ENCODE data around the gene ACBD6.

Gene ACBD6

DNA sequence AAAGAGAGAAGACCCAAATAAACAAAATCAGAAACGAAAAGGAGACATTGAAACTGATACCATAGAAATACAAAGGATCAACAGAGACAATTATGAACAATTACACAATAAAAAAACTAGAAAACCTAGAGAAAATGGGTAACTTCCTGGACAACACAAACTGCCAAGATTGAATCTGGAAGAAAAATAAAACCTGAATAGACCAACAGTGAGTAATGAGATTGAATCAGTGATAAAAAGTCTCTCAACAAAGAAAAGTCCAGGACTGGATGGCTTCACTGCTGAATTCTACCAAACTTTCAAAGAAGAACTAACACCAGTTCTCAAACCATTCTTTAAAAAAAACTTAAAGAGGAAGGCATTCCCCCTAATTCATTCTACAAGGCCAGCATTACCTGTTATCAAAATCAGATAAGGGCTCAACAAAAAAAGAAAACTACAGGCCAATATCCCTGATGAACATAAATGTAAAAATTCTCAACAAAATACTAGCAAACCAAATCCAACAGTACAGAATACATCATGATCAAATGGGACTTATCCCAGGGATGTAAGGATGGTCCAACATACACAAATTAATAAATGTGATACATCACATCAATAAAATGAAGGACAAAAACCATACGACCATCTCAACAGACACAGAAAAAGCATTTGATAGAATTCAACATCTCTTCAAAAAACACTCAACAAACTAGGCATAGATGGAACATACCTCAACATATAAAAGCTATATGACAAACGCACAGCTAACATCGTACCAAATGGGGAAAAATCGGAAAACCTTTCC lies 119.9 kb downstream of the ACBD6 start:
- Histone ChIP-seq H3K4me2 (no peak overlapping the region), H3K4me3 (no peak overlapping the region), H4K20me1 (no peaks in the 10 kb centered on the region), H3K27ac (no peak overlapping the region), H3K36me3 (peaks cover 39% of the 10 kb centered on the region), H3K9ac (no peak overlapping the region), H3K27me3 (no peaks in the 10 kb centered on the region), H3K9me3 (peaks cover 93% of the 10 kb centered on the region), H3K4me1 (no peaks in the 10 kb centered on the region)
- TF ChIP-seq Cebpa-rat (IDR thresholded peaks at IDR 0.05): no peak

- Histone ChIP-seq H3K36me3 (peaks cover 41% of the 10 kb centered on the region), H4K20me1 (no peaks in the 10 kb centered on the region), H3K27me3 (no peaks in the 10 kb centered on the region), H3K9ac (no peak overlapping the region), H3K4me1 (no peaks in the 10 kb centered on the region), H3K4me3 (no peak overlapping the region), H3K4me2 (no peak overlapping the region), H3K27ac (no peak overlapping the region), H3K9me3 (peaks cover 86% of the 10 kb centered on the region)
- TF ChIP-seq Cebpa-rat (IDR thresholded peaks at IDR 0.05): no peak
Observed at GRCh38 chr1:180381184-180381580, 121.2 kb downstream of the ACBD6 start.

DNA sequence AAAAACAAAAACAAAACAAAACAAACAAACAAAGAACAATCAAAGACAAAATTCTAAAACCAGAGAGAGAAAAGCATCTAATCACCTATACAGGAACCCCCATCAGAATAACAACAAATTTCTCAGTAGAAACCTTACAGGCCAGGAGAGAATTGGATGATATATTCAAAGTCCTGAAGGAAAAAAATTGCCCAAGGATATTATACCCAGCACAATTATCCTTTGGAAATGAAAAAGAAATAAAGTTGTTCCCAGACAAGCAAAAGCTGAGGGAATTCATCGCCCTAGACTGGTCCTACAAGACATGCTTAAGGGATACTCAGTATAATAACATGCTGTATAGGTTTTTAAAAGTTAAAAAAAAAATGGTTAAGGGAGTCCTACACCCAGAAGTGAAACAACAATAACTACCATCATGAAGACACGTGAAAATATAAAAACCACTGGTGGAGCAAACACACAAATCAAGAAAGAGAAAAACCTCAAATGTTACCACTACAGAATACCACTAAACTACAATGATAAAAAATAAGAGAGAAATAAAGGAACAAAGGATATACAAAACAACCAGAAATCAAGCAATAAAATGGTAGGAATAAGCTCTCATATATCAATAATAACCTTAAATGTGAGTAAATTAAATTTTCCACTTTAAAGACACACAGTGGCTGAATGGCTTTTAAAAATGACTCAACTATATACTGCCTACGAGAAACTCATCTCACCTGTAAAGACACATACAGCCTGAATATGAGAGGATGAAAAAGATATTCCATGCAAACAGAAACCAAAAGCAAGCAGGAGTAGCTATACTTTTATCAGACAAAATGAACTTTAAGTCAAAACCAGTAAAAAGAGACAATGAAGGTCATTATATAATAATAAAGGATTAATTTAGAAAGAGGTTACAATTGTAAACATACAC lies 121.9 kb downstream of the ACBD6 start:
- Histone ChIP-seq H3K9me3 (peaks cover 79% of the 10 kb centered on the region), H3K27me3 (no peaks in the 10 kb centered on the region), H4K20me1 (no peaks in the 10 kb centered on the region; the same call in 1 of the 2 replicates), H3K4me2 (no peak overlapping the region), H3K9ac (no peak overlapping the region), H3K27ac (no peak overlapping the region), H3K4me1 (no peaks in the 10 kb centered on the region), H3K36me3 (peaks cover 36% of the 10 kb centered on the region), H3K4me3 (0 out of 2 replicates have a peak overlapping the region, but pooled peaks have one; percentile 15)
- TF ChIP-seq Cebpa-rat (IDR thresholded peaks at IDR 0.05): no peak

- no peaks in the 10 kb centered on the region for H3K4me1 ChIP-seq
- no peak overlapping the region for H3K4me3 ChIP-seq
- no peak overlapping the region for H3K9ac ChIP-seq
- H3K4me2 ChIP-seq: no peak overlapping the region
- H3K27me3 ChIP-seq: no peaks in the 10 kb centered on the region
- H3K27ac ChIP-seq: no peak overlapping the region
- H3K36me3 ChIP-seq: peaks cover 30% of the 10 kb centered on the region
- peaks cover 7% of the 10 kb centered on the region; the same call in 1 of the 2 replicates for H4K20me1 ChIP-seq
- H3K9me3 ChIP-seq: peaks cover 47% of the 10 kb centered on the region
- no peak for TF ChIP-seq Cebpa-rat (IDR thresholded peaks at IDR 0.05)
Observed at GRCh38 chr1:180376800-180377199, 125.6 kb downstream of the ACBD6 start.

GRCh38 chr1:180376253-180376652 lies 126.1 kb downstream of the ACBD6 start:
- peaks cover 30% of the 10 kb centered on the region for H3K36me3 ChIP-seq
- no peak overlapping the region for H3K4me3 ChIP-seq
- no peak overlapping the region for H3K9ac ChIP-seq
- H3K27ac ChIP-seq: no peak overlapping the region
- H3K4me2 ChIP-seq: no peak overlapping the region
- peaks cover 42% of the 10 kb centered on the region for H3K9me3 ChIP-seq
- H3K27me3 ChIP-seq: no peaks in the 10 kb centered on the region
- H4K20me1 ChIP-seq: peaks cover 7% of the 10 kb centered on the region; the same call in 1 of the 2 replicates
- no peak for TF ChIP-seq Cebpa-rat (IDR thresholded peaks at IDR 0.05)
- H3K4me1 ChIP-seq: no peaks in the 10 kb centered on the region

GRCh38 chr1:180372728-180373127 lies 129.6 kb downstream of the ACBD6 start:
- H3K4me1 ChIP-seq: no peaks in the 10 kb centered on the region
- H3K27me3 ChIP-seq: no peaks in the 10 kb centered on the region
- H3K4me2 ChIP-seq: no peak overlapping the region
- H3K9me3 ChIP-seq: peaks cover 9% of the 10 kb centered on the region
- H3K27ac ChIP-seq: no peak overlapping the region
- no peak for TF ChIP-seq Cebpa-rat (IDR thresholded peaks at IDR 0.05)
- no peak overlapping the region for H3K9ac ChIP-seq
- no peak overlapping the region for H3K4me3 ChIP-seq
- peaks cover 12% of the 10 kb centered on the region; the same call in 1 of the 2 replicates for H4K20me1 ChIP-seq
- H3K36me3 ChIP-seq: peaks cover 23% of the 10 kb centered on the region; the same call in 1 of the 2 replicates

- H4K20me1 ChIP-seq: peaks cover 12% of the 10 kb centered on the region; the same call in 1 of the 2 replicates
- H3K36me3 ChIP-seq: 0 out of 2 replicates have a peak, but pooled peaks cover 14% of the 10 kb centered on the region
- no peak overlapping the region for H3K27ac ChIP-seq
- H3K9ac ChIP-seq: no peak overlapping the region
- no peaks in the 10 kb centered on the region for H3K9me3 ChIP-seq
- H3K4me1 ChIP-seq: no peaks in the 10 kb centered on the region
- no peak for TF ChIP-seq Cebpa-rat (IDR thresholded peaks at IDR 0.05)
- H3K4me2 ChIP-seq: no peak overlapping the region
- H3K27me3 ChIP-seq: no peaks in the 10 kb centered on the region
- H3K4me3 ChIP-seq: no peak overlapping the region
Observed at GRCh38 chr1:180370597-180370996, 131.8 kb downstream of the ACBD6 start.

GRCh38 chr1:180370188-180370587 lies 132.2 kb downstream of the ACBD6 start:
- Histone ChIP-seq H3K4me1 (no peaks in the 10 kb centered on the region), H3K9ac (no peak overlapping the region), H3K4me3 (no peak overlapping the region), H4K20me1 (peaks cover 12% of the 10 kb centered on the region; the same call in 1 of the 2 replicates), H3K4me2 (no peak overlapping the region), H3K36me3 (0 out of 2 replicates have a peak, but pooled peaks cover 12% of the 10 kb centered on the region), H3K27ac (no peak overlapping the region), H3K9me3 (no peaks in the 10 kb centered on the region), H3K27me3 (no peaks in the 10 kb centered on the region)
- no peak for TF ChIP-seq Cebpa-rat (IDR thresholded peaks at IDR 0.05)

- Histone ChIP-seq H3K4me2 (no peak overlapping the region), H3K4me3 (no peak overlapping the region), H3K27me3 (no peaks in the 10 kb centered on the region), H3K27ac (no peak overlapping the region), H3K9me3 (no peaks in the 10 kb centered on the region), H3K9ac (no peak overlapping the region), H3K4me1 (no peaks in the 10 kb centered on the region), H3K36me3 (0 out of 2 replicates have a peak, but pooled peaks cover 11% of the 10 kb centered on the region), H4K20me1 (peaks cover 12% of the 10 kb centered on the region; the same call in 1 of the 2 replicates)
- no peak for TF ChIP-seq Cebpa-rat (IDR thresholded peaks at IDR 0.05)
Observed at GRCh38 chr1:180369061-180369460, 133.3 kb downstream of the ACBD6 start.
